GM12873 (cell line): ENCODE data around the gene PDX1.

Source experiments
- CTCF ChIP-seq: IDR thresholded peaks from 2 replicates; pipeline ENCODE4 v1.5.1; 2012; ENCODE audit warnings: low read depth, mild to moderate bottlenecking, moderate library complexity, low read length, control low read depth; ENCODE audit not compliant: insufficient read depth; ENCODE audit errors: missing control alignments

The PDX1 gene

GRCh38 chr13:27961227-27962085 is 41.7 kb downstream of the PDX1 start:
- no peak for TF ChIP-seq CTCF

- no peak for TF ChIP-seq CTCF
These were observed 42.5 kb downstream of the PDX1 start for GRCh38 chr13:27962128-27962841.

- no peak for TF ChIP-seq CTCF
These were observed 43.2 kb downstream of the PDX1 start for GRCh38 chr13:27962982-27963381.

DNA sequence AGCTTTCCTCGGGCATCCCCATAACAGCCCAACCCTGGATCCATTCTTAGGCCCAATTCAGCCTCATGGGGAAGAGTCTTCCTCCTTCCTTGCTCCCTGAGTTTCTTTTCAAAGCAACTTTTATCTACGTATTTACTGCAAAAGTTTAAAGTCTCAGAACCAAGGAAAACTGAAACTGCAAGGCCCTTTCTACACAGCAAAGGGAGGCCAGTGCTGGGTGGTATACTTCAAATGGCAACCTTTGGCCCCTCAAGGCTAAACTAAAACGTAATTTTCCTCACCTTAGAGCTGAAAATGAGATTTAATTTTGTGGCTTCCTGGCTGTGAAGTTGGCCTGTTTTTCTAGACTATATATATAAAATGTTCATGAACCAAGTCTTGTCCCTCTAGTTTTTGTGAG is 43.7 kb downstream of the PDX1 start:
- no peak for TF ChIP-seq CTCF

- TF ChIP-seq CTCF: no peak
These were observed 45.0 kb downstream of the PDX1 start for GRCh38 chr13:27964741-27965323.

DNA sequence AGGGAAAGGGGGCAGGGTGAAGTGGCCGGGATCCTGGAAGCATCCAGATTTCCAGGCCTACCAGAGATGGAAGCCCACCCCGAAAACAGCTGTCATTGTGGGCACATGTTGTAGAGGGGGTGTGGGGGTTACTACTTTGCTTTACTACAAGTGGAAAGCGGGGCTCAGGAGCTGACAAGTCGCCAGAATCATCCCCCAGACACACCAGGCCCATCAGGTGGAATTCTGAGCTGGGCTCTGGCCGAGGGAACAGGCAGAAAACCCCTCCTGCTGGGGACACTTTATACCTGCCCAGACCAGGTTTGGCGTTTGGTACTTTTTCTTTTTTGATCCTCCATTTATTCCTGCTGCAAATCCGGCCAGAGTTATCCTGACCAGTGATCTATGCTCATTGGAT is 45.5 kb downstream of the PDX1 start:
- TF ChIP-seq CTCF: no peak
